Hypothalamus (tissue), 51 donors: ENCODE results near the gene ZNF527.
A peak's percentile ranks its signal among the peaks of the same experiment; 100 is the strongest.
"Not testable (repeated sequence)": the region's sequence is repeated elsewhere in the genome, so short reads cannot be mapped to it uniquely, and the experiment has no call there.

Source experiments
- DNase-seq, 51 donors: peaks; one replicate each; lab custom pipeline; 2025; lab: John Stamatoyannopoulos, UW

Gene ZNF527

DNA sequence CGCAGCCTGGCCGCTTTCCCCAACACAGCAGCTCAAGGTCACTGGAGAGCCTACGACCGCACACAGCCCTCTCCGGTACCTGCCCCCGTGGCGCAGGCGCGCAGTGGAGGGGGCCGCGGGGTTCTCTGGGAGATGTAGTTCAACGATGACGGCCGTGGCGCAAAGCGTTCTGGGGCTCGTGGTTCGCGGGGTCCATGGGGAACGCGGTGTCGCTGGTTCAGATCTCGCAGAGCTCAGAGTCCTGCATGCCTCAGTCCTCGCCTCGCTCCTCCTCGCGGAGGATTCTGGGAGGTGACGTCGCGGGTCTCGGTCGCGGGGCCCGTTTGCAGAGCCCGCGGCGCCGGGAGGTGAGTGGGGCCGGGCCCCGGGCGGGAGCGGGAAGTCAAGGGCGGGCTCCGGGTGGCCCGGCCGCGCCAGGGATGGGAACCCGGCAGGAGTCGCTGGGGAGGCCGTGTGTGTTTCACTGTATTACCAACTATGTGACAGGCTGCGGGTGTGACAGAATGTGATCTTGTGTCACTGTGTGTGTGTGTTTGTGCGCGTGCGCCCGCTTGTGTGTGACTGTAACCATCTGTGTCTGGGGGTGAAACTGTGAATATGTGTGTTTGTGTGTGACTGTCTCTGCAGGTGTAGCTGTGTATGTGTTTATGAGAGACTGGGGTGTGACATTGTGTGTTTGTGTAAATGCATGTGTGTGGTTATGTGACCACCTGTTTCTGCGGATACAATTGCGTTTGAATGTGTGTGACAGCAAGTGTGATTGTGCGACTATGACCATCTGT lies at the start of gene ZNF527:
Gene ZNF527 (plus strand): TSS at position 220 of the 782 bp plus-strand sequence. CDS start 3,100 bp downstream, outside the sequence.
- peak; percentile 76 to 99 (median 97) for DNase-seq

DNA sequence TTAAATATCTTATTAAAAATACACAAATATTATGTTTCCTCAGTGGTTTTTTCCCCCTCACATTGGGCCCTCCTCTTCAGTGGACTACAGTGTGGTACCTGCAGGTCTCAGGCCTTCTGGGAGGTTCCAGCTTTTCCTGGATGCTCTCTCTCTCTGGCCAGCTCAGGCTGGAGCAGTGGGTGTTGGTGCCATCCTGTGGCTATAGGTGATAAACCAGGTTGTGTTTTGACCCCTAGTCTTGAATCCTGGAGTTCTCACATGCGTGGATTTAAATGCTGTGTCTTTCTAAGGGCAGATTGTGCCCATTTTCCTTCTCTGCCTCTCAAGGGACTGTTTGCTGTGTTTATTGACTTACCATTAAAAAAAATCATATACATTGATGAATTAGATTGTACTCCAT lies 41.2 kb upstream of the ZNF527 start:
- peak in 1 of 51 donors; percentile 3 for DNase-seq

DNA sequence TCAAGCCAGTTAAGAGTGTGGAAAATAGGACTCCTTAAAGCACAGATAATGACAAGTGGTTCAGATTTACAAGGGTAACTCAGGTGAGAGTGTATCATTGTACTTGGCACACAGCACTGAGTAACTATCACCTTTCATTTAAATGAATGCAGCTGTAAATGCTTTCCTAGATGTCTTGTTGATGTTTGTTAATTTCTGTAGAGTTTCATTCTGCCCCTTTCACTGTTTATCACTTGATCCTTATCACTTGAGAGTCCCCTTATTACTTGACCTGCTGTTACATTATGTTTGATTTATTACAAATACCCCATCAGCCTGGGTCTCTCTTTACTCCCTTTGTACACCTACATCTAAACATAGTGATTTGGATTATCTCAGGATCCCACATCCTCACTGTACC lies 38.1 kb upstream of the ZNF527 start:
- no peak for DNase-seq

- no peak for DNase-seq
These were observed 37.4 kb upstream of the ZNF527 start for GRCh38 chr19:37333457-37333856.

DNA sequence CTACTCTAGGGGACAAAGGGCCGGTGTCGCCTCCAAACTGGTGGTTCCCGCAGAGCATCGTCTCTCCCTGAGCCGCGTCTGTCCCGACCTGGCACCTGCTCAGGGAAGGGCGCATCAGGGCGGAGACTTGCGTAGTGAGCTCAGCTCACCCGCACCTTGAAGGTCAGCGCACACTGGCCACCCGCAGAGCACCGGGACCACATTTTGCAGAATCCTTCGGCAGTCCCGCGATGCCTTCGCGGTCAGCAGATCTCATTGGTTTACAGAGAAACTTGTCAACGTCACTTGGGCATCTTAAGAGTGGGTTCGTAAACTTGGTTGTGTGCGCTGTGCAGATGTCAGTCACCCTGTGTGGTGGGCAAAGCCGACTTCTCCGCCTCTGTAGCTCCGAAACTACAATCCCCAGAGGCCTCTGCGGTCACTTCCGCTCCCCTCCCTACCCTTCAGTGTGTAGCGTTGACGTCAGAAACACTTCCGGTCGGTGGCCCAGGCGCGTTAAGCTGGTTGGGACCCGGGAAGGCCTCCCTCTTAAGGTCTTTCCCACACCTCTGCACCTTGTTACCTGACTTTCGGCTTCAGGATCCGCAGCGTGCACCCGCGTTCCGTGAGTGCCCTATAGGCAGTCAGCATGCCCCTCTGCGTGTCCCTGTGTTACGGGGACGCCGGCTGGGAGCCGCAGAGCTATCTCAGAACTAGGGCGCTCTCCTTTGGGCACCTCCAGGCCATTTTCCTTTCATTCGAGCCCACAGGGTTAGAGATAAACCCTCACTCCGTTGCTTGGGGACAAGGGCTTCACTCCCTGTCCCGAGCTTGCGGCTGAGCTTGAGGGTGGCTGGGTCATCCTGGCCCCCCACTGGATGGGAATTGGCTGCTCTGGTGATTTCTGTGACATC lies 36.5 kb upstream of the ZNF527 start:
- DNase-seq = peak; percentile 17 to 98 (median 90)

GRCh38 chr19:37342753-37343152 lies 28.1 kb upstream of the ZNF527 start:
- DNase-seq = no peak

DNA sequence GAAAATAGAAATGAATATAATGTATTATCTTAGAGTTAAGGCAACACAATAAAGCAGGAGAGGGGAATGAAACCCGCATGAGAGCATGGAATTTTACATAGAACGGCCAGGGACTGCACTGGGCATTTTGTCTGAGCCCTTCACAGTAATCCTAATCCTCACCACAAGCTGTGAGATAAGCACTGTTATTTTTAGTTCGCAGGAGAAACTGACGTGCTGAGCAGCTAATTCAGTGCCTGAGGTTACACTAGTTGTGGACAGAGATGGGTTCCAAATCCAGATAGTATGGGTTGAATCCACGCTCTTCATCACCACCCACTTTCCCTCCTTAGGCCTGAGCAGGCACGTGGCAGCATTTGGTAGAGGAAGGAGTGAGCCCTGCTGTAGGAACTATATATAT lies 24.8 kb upstream of the ZNF527 start:
- no peak for DNase-seq

DNA sequence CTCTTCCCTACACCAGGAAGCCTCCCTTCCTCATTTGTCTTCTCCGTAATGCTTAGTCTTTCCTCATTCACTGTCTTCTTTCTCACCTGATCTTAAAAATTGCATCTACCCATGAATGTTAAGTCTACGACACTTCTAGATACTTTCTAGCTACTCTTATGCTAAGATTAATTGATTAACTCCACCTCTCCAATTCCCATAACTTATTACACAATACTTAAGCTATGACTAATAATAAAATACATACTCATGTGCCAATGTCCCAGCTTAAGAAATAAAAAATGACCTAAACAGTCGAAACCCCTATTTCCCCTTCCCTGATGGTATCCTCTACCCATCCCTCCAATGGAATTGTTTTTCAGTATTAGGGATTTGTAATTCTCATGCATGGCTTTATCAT lies 22.8 kb upstream of the ZNF527 start:
- no peak for DNase-seq

- DNase-seq = no peak
These were observed 16.9 kb upstream of the ZNF527 start for GRCh38 chr19:37353968-37354367.

DNA sequence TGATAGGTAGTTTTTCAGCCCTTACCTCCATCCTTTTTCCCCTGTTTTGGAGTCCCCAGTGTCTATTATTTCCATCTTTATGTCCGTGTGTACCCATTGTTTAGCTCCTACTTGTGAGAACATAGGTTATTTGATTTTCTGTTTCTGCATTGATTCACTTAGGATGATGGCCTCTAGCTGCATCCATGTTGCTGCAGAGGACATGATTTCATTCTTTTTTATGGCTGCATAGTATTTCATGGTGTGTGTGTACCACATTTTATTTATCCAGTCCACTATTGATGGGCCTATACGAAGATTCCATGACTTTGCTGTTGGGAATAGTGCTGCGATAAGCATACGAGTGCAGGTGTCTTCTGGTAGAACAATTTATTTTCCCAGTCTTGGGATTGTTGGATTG lies 15.0 kb upstream of the ZNF527 start:
- no peak for DNase-seq

GRCh38 chr19:37361994-37362393 lies 8.9 kb upstream of the ZNF527 start:
- DNase-seq = no peak

DNA sequence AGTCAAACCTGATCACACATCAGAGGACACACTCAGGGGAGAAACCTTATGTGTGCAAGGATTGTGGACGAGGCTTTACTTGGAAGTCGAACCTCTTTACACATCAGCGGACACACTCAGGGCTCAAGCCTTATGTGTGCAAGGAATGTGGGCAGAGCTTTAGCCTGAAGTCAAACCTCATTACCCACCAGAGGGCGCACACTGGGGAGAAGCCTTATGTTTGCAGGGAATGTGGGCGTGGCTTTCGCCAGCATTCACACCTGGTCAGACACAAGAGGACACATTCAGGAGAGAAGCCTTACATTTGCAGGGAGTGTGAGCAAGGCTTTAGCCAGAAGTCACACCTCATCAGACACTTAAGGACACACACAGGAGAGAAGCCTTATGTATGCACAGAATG lies 8.2 kb upstream of the ZNF527 start:
- no peak for DNase-seq

GRCh38 chr19:37370386-37370879 lies 466 bp upstream of the ZNF527 start:
- peak in 7 of 51 donors; percentile 5 to 48 (median 25) for DNase-seq

GRCh38 chr19:37389234-37389633 lies 18.3 kb downstream of the ZNF527 start:
- DNase-seq = no peak

DNA sequence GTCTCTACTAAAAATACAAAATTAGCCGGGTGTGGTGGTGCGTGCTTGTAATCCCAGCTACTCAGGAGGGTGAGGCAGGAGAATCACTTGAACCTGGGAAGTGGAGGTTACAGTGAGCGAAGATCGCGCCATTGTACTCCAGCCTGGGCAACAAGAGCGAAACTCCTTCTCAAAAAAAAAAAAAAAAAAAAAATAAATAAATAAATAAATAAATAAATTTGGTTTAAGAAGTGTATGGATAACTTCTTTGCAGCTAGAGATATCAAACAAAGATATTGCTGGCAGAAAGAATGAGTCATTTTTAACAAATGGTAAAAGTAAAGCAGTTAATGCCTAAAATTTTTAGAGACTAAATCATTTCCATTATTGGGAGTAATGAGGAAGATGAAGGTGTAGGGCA lies 20.5 kb downstream of the ZNF527 start:
- DNase-seq = not testable (repeated sequence)

GRCh38 chr19:37401078-37401477 lies 30.2 kb downstream of the ZNF527 start:
- no peak for DNase-seq

DNA sequence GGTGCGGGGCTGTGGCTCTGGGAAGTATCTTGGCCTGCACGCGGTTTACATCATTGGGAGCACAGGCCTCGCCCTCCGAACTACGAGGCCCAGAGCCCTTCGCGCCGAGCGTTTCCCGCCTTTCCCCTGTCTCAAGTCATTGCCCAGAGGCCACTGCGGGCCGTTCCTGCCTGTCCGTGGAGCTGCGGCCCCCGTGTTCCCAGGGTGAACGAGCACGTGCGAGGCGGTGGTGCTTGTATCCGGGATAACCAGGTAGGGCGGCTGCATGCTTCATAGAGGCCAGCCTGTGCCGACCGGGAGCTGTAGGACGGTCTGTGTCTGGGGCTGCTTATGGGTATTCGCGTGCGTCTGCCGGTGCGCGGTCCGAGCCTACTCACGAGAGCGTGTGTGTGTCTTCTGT lies 32.5 kb downstream of the ZNF527 start:
- DNase-seq = no peak

DNA sequence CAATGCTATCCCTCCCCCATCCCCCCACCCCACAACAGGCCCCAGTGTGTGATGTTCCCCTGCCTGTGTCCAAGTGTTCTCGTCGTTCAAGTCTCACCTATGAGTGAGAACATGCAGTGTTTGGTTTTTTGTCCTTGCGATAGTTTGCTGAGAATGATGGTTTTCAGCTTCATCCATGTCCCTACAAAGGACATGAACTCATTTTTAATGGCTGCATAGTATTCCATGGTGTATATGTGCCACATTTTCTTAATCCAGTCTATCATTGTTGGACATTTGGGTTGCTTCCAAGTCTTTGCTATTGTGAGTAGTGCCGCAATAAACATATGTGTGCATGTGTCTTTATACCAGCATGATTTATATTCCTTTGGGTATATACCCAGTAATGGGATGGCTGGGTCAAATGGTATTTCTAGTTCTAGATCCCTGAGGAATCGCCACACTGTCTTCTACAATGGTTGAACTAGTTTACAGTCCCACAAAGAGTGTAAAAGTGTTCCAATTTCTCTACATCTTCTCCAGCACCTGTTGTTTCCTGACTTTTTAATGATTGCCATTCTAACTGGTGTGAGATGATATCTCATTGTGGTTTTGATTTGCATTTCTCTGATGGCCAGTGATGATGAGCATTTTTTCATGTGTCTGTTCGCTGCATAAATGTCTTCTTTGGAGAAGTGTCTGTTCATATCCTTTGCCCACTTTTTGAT lies 35.4 kb downstream of the ZNF527 start:
- not testable (repeated sequence) for DNase-seq

- no peak for DNase-seq
These were observed 41.8 kb downstream of the ZNF527 start for GRCh38 chr19:37412700-37413099.

GRCh38 chr19:37413313-37414084 lies 42.6 kb downstream of the ZNF527 start:
- DNase-seq = no peak
